Kidney (tissue), 22 donors: ENCODE measurements around the gene TTC31. TPM values are rescaled to one million over a fixed set of nuclear protein-coding genes. Genes with fewer than 3 reads are reported as not detected.

Experiments used
- DNase-seq, 5 donors: peaks; one replicate each; pipeline ENCODE4 v3.0.0-alpha.2; 2013 to 2020
- FAIRE-seq: peaks from 2 replicates; lab custom pipeline; 2012; peaks lifted over from hg19 to GRCh38; lab: Jason Lieb, UNC
- H3K27ac ChIP-seq, 2 donors: one replicate each; pipeline ENCODE4 v1.7.0; 2013; ENCODE audit warnings: low read depth in 2 of 2, low read length in 2 of 2, inconsistent platforms in 1 of 2
- H3K27me3 ChIP-seq: one replicate; pipeline ENCODE4 v1.7.1; 2013; ENCODE audit warnings: low read length, inconsistent platforms; ENCODE audit not compliant: control insufficient read depth, insufficient read depth
- H3K36me3 ChIP-seq, 3 donors: one replicate each; pipeline versions ENCODE4 v1.7.0 to v1.7.1; 2013; ENCODE audit warnings: low read length in 3 of 3, control low read depth in 1 of 3, inconsistent platforms in 1 of 3; ENCODE audit not compliant: insufficient read depth in 3 of 3, control insufficient read depth in 2 of 3
- H3K4me1 ChIP-seq, 3 donors: one replicate each; pipeline versions ENCODE4 v1.7.0 to v1.7.1; 2013; ENCODE audit warnings: low read length in 3 of 3, inconsistent platforms in 1 of 3, low read depth in 1 of 3; ENCODE audit not compliant: control insufficient read depth in 2 of 3, insufficient read depth in 2 of 3
- H3K4me3 ChIP-seq, 3 donors: one replicate each; pipeline versions ENCODE4 v1.7.0 to v1.8.1; 2013; ENCODE audit warnings: low read length in 3 of 3, control low read depth in 1 of 3, inconsistent platforms in 1 of 3
- H3K9ac ChIP-seq, 3 donors: one replicate each; pipeline versions ENCODE4 v1.7.0 to v1.7.1; 2013; ENCODE audit warnings: low read length in 3 of 3, control low read depth in 1 of 3, inconsistent platforms in 1 of 3
- H3K9me3 ChIP-seq, 3 donors: one replicate each; pipeline versions ENCODE4 v1.7.0 to v1.7.1; 2013; ENCODE audit warnings: low read length in 3 of 3, control low read depth in 1 of 3, inconsistent platforms in 1 of 3; ENCODE audit not compliant: control insufficient read depth in 2 of 3, insufficient read depth in 1 of 3
- intact Hi-C: fragments of 100-400 bp; cut with DNase I; formaldehyde crosslinking; loops from one replicate; pipeline ENCODE4 v1.11.1; 2022
- long read RNA-seq, 10 donors: library from polyadenylated mRNA in 1 of 10; unstranded in 1 of 10; transcript quantifications; one replicate each; pipeline ENCODE4 v2.0.0 and lab custom pipeline, GENCODE V29; 2021 to 2026
- polyA plus RNA-seq: library from polyadenylated mRNA; stranded (reverse); fragments of 350-450 nt; fragmentation: Illumina TruSeq; extraction: RNeasy Lipid Tissue Mini Kit (QIAGEN cat#74804); gene quantifications from one replicate; pipeline ENCODE4 v1.2.3, GENCODE V29; 2014; ENCODE audit warnings: low read depth, low replicate concordance; ENCODE audit not compliant: insufficient read depth
- total RNA-seq: library from RNA; stranded (reverse); fragmentation: NEBNext Ultra II Directional; extraction: Animal tissue kit (Norgen Biotek cat#: 25700); gene quantifications from one replicate; pipeline ENCODE4 v1.2.1, GENCODE V29; 2021
- TF ChIP-seq, protein P1 (sequence below): IDR thresholded peaks from 3 replicates; pipeline ENCODE4 v1.5.1; 2012; ENCODE audit warnings: mild to moderate bottlenecking, moderate library complexity, borderline replicate concordance; ENCODE audit not compliant: insufficient read depth; ENCODE audit errors: extremely low read depth
- donor health status: control.
- donor health status: control.
- donor health status: control.
- donor health status: control.
- donor health status: control.
- donor health status: DM: yes; HTN: yes; CAD: no.
- donor health status: Normal renal cell carcinoma (clear cell type).

TTC31 gene
- total RNA-seq (29.1 TPM), polyA plus RNA-seq (11.5 TPM)
- long read RNA-seq, donor 1, partial matches to known transcripts, result 0 of 3 reads
- long read RNA-seq, donor 1, other reads (novel, unspliced or antisense), result 0 of 3 reads
- long read RNA-seq, donor 2, partial matches to known transcripts, result 0 of 1 reads
- long read RNA-seq, donor 2, other reads (novel, unspliced or antisense), result 0 of 1 reads
- long read RNA-seq, donor 3, partial matches to known transcripts, result 17 of 17 reads
- long read RNA-seq, donor 3, other reads (novel, unspliced or antisense), result 0 of 17 reads
- long read RNA-seq, donor 4, partial matches to known transcripts, result 0 of 1 reads
- long read RNA-seq, donor 4, other reads (novel, unspliced or antisense), result 0 of 1 reads
- long read RNA-seq, donor 5, result 0 reads
- long read RNA-seq, donor 6, result 0 reads
- long read RNA-seq, donor 7, partial matches to known transcripts, result 2 of 11 reads
- long read RNA-seq, donor 7, other reads (novel, unspliced or antisense), result 6 of 11 reads
- long read RNA-seq, donor 8, partial matches to known transcripts, result 0 of 1 reads
- long read RNA-seq, donor 8, other reads (novel, unspliced or antisense), result 0 of 1 reads
- long read RNA-seq, donor 9, partial matches to known transcripts, result 0 of 2 reads
- long read RNA-seq, donor 9, other reads (novel, unspliced or antisense), result 0 of 2 reads
- long read RNA-seq, donor 10, result 0 reads

GRCh38 chr2:74482801-74483674, at the start of gene TTC31, which contains the start of gene CCDC142:
TTC31 (plus strand) TSS chr2:74483081; CDS start chr2:74483096, 15 bp downstream.
CCDC142 (minus strand) TSS chr2:74482998; CDS start chr2:74482837, 161 bp downstream.
- Histone ChIP-seq H3K9ac (peak within 1 kb of the TSS; percentile 68 to 98 (median 85)), H3K27me3 (no peaks in the 10 kb centered on the region), H3K9me3 (no peaks in the 10 kb centered on the region), H3K4me1 (peaks cover 0 to 20% (median 6%) of the 10 kb centered on the region in 3 donors), H3K4me3 (peak within 1 kb of the TSS; percentile 95 to 100 (median 99)), H3K36me3 (peaks cover 0 to 4% (median 3%) of the 10 kb centered on the region in 3 donors), H3K27ac (peak within 1 kb of the TSS; percentile 92 to 98)
- FAIRE-seq (no peak), DNase-seq (peak; percentile 97 to 99 (median 98))
- intact Hi-C loops, result no loop called here
- TF ChIP-seq, protein P1, sequence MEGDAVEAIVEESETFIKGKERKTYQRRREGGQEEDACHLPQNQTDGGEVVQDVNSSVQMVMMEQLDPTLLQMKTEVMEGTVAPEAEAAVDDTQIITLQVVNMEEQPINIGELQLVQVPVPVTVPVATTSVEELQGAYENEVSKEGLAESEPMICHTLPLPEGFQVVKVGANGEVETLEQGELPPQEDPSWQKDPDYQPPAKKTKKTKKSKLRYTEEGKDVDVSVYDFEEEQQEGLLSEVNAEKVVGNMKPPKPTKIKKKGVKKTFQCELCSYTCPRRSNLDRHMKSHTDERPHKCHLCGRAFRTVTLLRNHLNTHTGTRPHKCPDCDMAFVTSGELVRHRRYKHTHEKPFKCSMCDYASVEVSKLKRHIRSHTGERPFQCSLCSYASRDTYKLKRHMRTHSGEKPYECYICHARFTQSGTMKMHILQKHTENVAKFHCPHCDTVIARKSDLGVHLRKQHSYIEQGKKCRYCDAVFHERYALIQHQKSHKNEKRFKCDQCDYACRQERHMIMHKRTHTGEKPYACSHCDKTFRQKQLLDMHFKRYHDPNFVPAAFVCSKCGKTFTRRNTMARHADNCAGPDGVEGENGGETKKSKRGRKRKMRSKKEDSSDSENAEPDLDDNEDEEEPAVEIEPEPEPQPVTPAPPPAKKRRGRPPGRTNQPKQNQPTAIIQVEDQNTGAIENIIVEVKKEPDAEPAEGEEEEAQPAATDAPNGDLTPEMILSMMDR, result peak; percentile 82

DNA sequence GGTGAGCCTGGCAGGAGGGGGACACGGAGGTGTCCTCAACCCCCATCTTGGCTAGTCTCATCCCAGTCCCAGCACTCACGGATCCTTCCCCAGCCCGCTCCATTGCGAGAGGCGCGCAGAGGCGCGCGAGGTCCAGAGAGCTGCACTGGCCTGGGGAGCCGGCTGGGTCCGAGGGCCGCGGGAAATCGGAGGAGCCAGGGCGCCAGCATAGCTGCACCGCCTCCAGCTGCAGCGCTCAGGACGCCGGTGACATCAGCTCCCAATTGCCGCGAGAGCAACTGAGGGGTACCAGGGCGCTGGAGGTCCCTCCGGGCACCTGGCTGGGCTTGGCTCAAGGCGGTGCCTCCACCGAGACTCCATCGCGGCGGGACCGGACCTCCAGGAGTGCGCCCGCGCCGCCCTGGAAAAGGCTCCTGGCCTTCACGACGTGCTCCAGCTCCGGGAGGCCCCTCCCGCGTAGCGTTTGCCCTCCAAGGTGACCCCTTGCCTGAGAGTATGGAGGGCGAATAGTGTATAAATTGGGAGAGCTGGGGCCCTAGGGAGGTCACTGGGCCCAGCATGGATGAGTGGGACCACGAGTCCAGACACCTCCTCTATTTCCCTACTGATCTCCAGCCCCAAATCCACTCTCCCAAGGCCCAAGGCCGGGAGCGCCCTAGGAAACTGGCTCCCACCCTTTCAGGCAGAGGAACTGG, 46.6 kb upstream of the TTC31 start:
- H3K36me3 ChIP-seq, result peaks cover 2 to 12% (median 6%) of the 10 kb centered on the region in 3 donors
- H3K4me3 ChIP-seq, result no peak overlapping the region
- H3K27ac ChIP-seq, result no peak overlapping the region
- peaks cover 9 to 23% (median 14%) of the 10 kb centered on the region in 3 donors for H3K4me1 ChIP-seq
- intact Hi-C loops, result no loop called here
- H3K9ac ChIP-seq, result no peak overlapping the region
- H3K27me3 ChIP-seq, result no peaks in the 10 kb centered on the region
- TF ChIP-seq, protein P1, result no peak
- no peaks in the 10 kb centered on the region for H3K9me3 ChIP-seq
- FAIRE-seq, result no peak
- DNase-seq, result peak in 1 of 5 donors; percentile 49
